NCI-H2196 treated with DMSO at 0.1 percent for 48 hours (cell line): ENCODE data around the gene RBM19.

Experiments
- DNase-seq: peaks from one replicate; lab custom pipeline; 2025; ENCODE audit not compliant: unreplicated experiment; lab: John Stamatoyannopoulos, UW

Gene RBM19

GRCh38 chr12:113959096-113959495, 7.0 kb downstream of the RBM19 start:
- no peak for DNase-seq

GRCh38 chr12:113958108-113958507, 8.0 kb downstream of the RBM19 start:
- DNase-seq, result no peak

GRCh38 chr12:113957627-113958026, 8.5 kb downstream of the RBM19 start:
- no peak for DNase-seq

GRCh38 chr12:113955109-113955970, 10.8 kb downstream of the RBM19 start:
- DNase-seq, result no peak

GRCh38 chr12:113954547-113954946, 11.6 kb downstream of the RBM19 start:
- no peak for DNase-seq

- DNase-seq, result no peak
Measured at GRCh38 chr12:113950873-113951272, 15.3 kb downstream of the RBM19 start.

GRCh38 chr12:113949321-113950305, 16.5 kb downstream of the RBM19 start:
- no peak for DNase-seq

- DNase-seq, result no peak
Measured at GRCh38 chr12:113948151-113948914, 17.8 kb downstream of the RBM19 start.

GRCh38 chr12:113946175-113946574, 19.9 kb downstream of the RBM19 start:
- no peak for DNase-seq

GRCh38 chr12:113945174-113946173, 20.7 kb downstream of the RBM19 start:
- DNase-seq, result no peak

GRCh38 chr12:113942209-113942608, 23.9 kb downstream of the RBM19 start:
- DNase-seq, result no peak

GRCh38 chr12:113941208-113941486, 25.0 kb downstream of the RBM19 start:
- DNase-seq, result no peak

GRCh38 chr12:113940357-113941207, 25.5 kb downstream of the RBM19 start:
- no peak for DNase-seq

GRCh38 chr12:113939867-113940266, 26.3 kb downstream of the RBM19 start:
- no peak for DNase-seq

GRCh38 chr12:113938471-113938870, 27.7 kb downstream of the RBM19 start:
- DNase-seq, result no peak

- no peak for DNase-seq
Measured at GRCh38 chr12:113936460-113936859, 29.7 kb downstream of the RBM19 start.

- no peak for DNase-seq
Measured at GRCh38 chr12:113935459-113935858, 30.7 kb downstream of the RBM19 start.

GRCh38 chr12:113934946-113935345, 31.2 kb downstream of the RBM19 start:
- DNase-seq, result no peak
